Common myeloid progenitor, CD34-positive (primary cell): ENCODE results near the gene STAT6.

Experiments
- CTCF ChIA-PET: fragments of 350-600 bp; sonication (Branson Sonifier 250); formaldehyde crosslinking; loops from one replicate; lab custom pipeline; 2021; ENCODE audit warnings: antibody characterized with exemption; lab: Charles Lee
- POLR2A ChIA-PET: fragments of 350-600 bp; sonication (Branson Sonifier 250); formaldehyde crosslinking; loops from one replicate; lab custom pipeline; 2021; ENCODE audit warnings: antibody characterized with exemption; lab: Charles Lee
- DNase-seq, 3 donors: peaks; one replicate each; pipeline versions ENCODE4 v3.0.0 to v3.0.0-alpha.2; 2013
- H3K27ac ChIP-seq, 2 experiments: 1 replicate in 1 of 2; 2 replicates in 1 of 2; pipeline ENCODE4 v1.7.0; 2013; ENCODE audit warnings: inconsistent platforms in 2 of 2, low read length in 2 of 2, mild to moderate bottlenecking in 2 of 2, low read depth in 1 of 2, moderate library complexity in 1 of 2; ENCODE audit not compliant: severe bottlenecking in 2 of 2, insufficient read depth in 1 of 2, poor library complexity in 1 of 2
- H3K27me3 ChIP-seq, 5 experiments: replicated peaks in 2 of 5; 1 replicate in 3 of 5; 2 replicates in 2 of 5; pipeline versions ENCODE4 v1.6.1 to v1.7.0; 2013; ENCODE audit warnings: low read length in 4 of 5, mild to moderate bottlenecking in 2 of 5, moderate library complexity in 2 of 5, inconsistent platforms in 1 of 5; ENCODE audit not compliant: insufficient read depth in 5 of 5, control insufficient read depth in 4 of 5
- H3K36me3 ChIP-seq, 4 experiments: 1 replicate in 2 of 4; 2 replicates in 2 of 4; pipeline versions ENCODE4 v1.6.1 to v1.7.0; 2013; ENCODE audit warnings: low read length in 3 of 4, control low read depth in 1 of 4, mild to moderate bottlenecking in 1 of 4; ENCODE audit not compliant: control insufficient read depth in 4 of 4, insufficient read depth in 4 of 4
- H3K4me1 ChIP-seq, 4 experiments: 1 replicate in 3 of 4; 2 replicates in 1 of 4; pipeline versions ENCODE4 v1.6.1 to v1.7.1; 2013; ENCODE audit warnings: low read length in 3 of 4, mild to moderate bottlenecking in 3 of 4, control low read depth in 1 of 4, inconsistent platforms in 1 of 4, moderate library complexity in 1 of 4; ENCODE audit not compliant: control insufficient read depth in 4 of 4, insufficient read depth in 4 of 4; ENCODE audit errors: control extremely low read depth in 1 of 4
- H3K4me3 ChIP-seq, 7 experiments: 1 replicate in 4 of 7; 2 replicates in 3 of 7; pipeline versions ENCODE4 v1.5.1 to v1.7.0; 2013; ENCODE audit warnings: mild to moderate bottlenecking in 7 of 7, low read length in 6 of 7, moderate library complexity in 6 of 7, inconsistent platforms in 2 of 7, low read depth in 2 of 7, control low read depth in 1 of 7; ENCODE audit not compliant: insufficient read depth in 4 of 7, control insufficient read depth in 1 of 7; ENCODE audit errors: extremely low read depth in 1 of 7
- H3K9me3 ChIP-seq, 5 experiments: 1 replicate in 4 of 5; 2 replicates in 1 of 5; pipeline versions ENCODE4 v1.6.1 to v1.7.1; 2013; ENCODE audit warnings: low read length in 4 of 5, mild to moderate bottlenecking in 2 of 5, inconsistent platforms in 1 of 5, low read depth in 1 of 5, moderate library complexity in 1 of 5; ENCODE audit not compliant: control insufficient read depth in 4 of 5, insufficient read depth in 2 of 5; ENCODE audit errors: control extremely low read depth in 1 of 5
- WGBS: methylation state at CpG from one replicate; pipeline ENCODE4 v1.1.5; 2013; ENCODE audit not compliant: insufficient coverage; 5-methylcytosine and 5-hydroxymethylcytosine counted together

Gene STAT6

DNA sequence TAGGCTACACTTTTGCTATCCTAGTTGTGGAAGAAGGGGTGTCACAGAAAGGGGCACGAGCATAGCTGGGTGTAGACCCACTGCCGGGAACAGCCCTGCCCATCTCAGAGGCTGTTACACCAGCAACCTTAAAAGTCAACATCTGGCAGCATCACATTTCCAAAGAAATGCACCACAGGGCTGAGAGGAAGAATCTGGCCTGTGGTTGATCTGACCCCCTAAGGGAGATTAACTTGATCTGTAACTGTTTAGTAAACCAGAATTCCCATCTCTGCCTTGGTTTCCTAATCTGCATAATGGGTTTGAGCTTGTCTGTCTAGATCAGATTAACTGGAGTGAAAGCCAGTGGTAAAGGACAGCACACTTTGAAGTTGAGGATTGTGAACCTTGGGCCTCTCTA is 34.9 kb upstream of the STAT6 start:
- Histone ChIP-seq H3K4me1 (peaks cover 0 to 41% (median 14%) of the 10 kb centered on the region in 4 experiments), H3K27ac (no peak overlapping the region), H3K4me3 (no peak overlapping the region), H3K27me3 (no peaks in the 10 kb centered on the region), H3K36me3 (no peaks in the 10 kb centered on the region), H3K9me3 (no peaks in the 10 kb centered on the region)
- WGBS = no CpG with 5 or more reads among the region's 2 CpGs
- POLR2A ChIA-PET = interaction anchor here (1.1 kb wide), 1 partner anchor 14 kb away, joined by 3 read pairs; no protein-coding TSS in a partner anchor
- CTCF ChIA-PET = interaction anchor here (0.8 to 2.3 kb wide), 4 partner anchors 10 to 78 kb away, joined by 3 to 9 read pairs (median 4); no protein-coding TSS in a partner anchor
- DNase-seq = no peak

- ChIA-PET POLR2A (interaction anchor here (1.1 kb wide), 1 partner anchor 14 kb away, joined by 3 read pairs; no protein-coding TSS in a partner anchor), CTCF (interaction anchor here (0.8 to 2.3 kb wide), 5 partner anchors 9 to 79 kb away, joined by 3 to 9 read pairs (median 3); no protein-coding TSS in a partner anchor)
- Histone ChIP-seq H3K9me3 (no peaks in the 10 kb centered on the region), H3K27me3 (no peaks in the 10 kb centered on the region), H3K4me1 (peaks cover 0 to 41% (median 14%) of the 10 kb centered on the region in 4 experiments), H3K36me3 (no peaks in the 10 kb centered on the region), H3K4me3 (no peak overlapping the region), H3K27ac (no peak overlapping the region)
- WGBS = 92% methylated on average over 6 of the region's 10 CpGs
- no peak for DNase-seq
Observed at GRCh38 chr12:57145460-57146059, 34.4 kb upstream of the STAT6 start.

DNA sequence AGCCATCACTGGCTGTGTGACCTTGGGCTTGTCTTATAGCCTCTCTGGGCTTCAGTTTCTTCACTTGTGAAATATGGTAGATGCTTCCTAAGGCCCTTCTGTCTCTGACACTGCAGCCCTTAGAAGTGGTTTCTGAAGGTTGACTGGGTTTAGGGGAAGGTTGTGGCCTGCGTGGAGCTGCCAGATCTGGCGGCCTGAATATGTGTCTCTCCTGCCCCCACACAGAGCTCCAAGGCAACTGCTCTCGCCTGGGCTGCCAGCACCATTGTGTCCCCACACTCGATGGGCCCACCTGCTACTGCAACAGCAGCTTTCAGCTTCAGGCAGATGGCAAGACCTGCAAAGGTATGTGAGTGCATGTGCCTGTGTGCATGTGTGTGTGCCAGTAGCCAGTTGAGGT is 32.3 kb upstream of the STAT6 start:
- Histone ChIP-seq H3K27me3 (no peaks in the 10 kb centered on the region), H3K9me3 (no peaks in the 10 kb centered on the region), H3K4me3 (no peak overlapping the region), H3K36me3 (no peaks in the 10 kb centered on the region), H3K27ac (no peak overlapping the region), H3K4me1 (peaks cover 0 to 28% (median 11%) of the 10 kb centered on the region in 4 experiments)
- CTCF ChIA-PET = no interaction called here
- POLR2A ChIA-PET = interaction anchor here (0.5 kb wide), 1 partner anchor 10 kb away, joined by 3 read pairs; no protein-coding TSS in a partner anchor
- DNase-seq = no peak
- 100% methylated on average over 2 of the region's 4 CpGs for WGBS

- Histone ChIP-seq H3K27me3 (no peaks in the 10 kb centered on the region), H3K4me1 (peaks cover 0 to 21% (median 9%) of the 10 kb centered on the region in 4 experiments), H3K9me3 (no peaks in the 10 kb centered on the region), H3K4me3 (no peak overlapping the region), H3K27ac (no peak overlapping the region), H3K36me3 (no peaks in the 10 kb centered on the region)
- no peak for DNase-seq
- WGBS = no CpG with 5 or more reads among the region's 7 CpGs
- ChIA-PET POLR2A (no interaction called here), CTCF (interaction anchor here (1.4 kb wide), 1 partner anchor 20 kb away, joined by 4 read pairs; no protein-coding TSS in a partner anchor)
Observed at GRCh38 chr12:57142727-57143126, 31.6 kb upstream of the STAT6 start.

- ChIA-PET POLR2A (no interaction called here), CTCF (interaction anchor here (1.2 to 1.6 kb wide), 3 partner anchors 15 to 32 kb away, joined by 3 to 4 read pairs (median 4); no protein-coding TSS in a partner anchor)
- Histone ChIP-seq H3K27ac (no peak overlapping the region), H3K9me3 (no peaks in the 10 kb centered on the region), H3K4me1 (peaks cover 0 to 15% (median 3%) of the 10 kb centered on the region in 4 experiments), H3K4me3 (no peak overlapping the region), H3K27me3 (no peaks in the 10 kb centered on the region), H3K36me3 (no peaks in the 10 kb centered on the region)
- WGBS = 96% methylated on average over 5 of the region's 9 CpGs
- no peak for DNase-seq
Observed at GRCh38 chr12:57142121-57142520, 31.0 kb upstream of the STAT6 start.

DNA sequence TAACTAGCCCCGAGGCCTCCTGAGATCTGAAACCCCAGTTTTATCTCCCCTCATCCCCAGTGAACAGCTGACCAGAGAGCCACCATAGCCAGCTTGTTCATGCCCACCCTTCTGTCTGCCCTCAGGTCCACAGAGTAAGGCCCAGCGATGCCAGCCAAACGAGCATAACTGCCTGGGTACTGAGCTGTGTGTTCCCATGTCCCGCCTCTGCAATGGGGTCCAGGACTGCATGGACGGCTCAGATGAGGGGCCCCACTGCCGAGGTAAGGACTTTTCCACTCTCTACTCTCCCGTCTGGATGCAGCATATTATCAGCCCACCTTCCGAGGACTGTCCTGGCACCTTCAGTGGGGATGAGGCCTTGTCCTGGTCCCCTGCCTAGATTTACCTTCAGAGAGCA is 30.1 kb upstream of the STAT6 start:
- H3K27me3 ChIP-seq = no peaks in the 10 kb centered on the region
- peaks cover 0 to 7% (median 0%) of the 10 kb centered on the region in 4 experiments for H3K4me1 ChIP-seq
- no peak overlapping the region for H3K27ac ChIP-seq
- 98% methylated on average over 5 of the region's 8 CpGs for WGBS
- no peaks in the 10 kb centered on the region for H3K36me3 ChIP-seq
- no peak overlapping the region for H3K4me3 ChIP-seq
- ChIA-PET POLR2A (no interaction called here), CTCF (interaction anchor here (1.1 to 1.6 kb wide), 5 partner anchors 11 to 35 kb away, joined by 3 to 4 read pairs (median 4); partner anchors contain the start of gene LRP1)
- no peak for DNase-seq
- no peaks in the 10 kb centered on the region for H3K9me3 ChIP-seq
